Epithelial cell of proximal tubule (primary cell): Measurements from ENCODE around the gene PLB1. TPM values are rescaled to one million over a fixed set of nuclear protein-coding genes. Genes with fewer than 3 reads are reported as not detected.

Experiments used
- DNase-seq: peaks from one replicate; pipeline ENCODE4 v3.0.0-alpha.2; 2011; ENCODE audit warnings: low read depth
- H3K4me3 ChIP-seq: 2 replicates; pipeline ENCODE4 v1.5.1; 2011; ENCODE audit warnings: low read depth, mild to moderate bottlenecking, low read length
- CTCF ChIP-seq: conservative IDR thresholded peaks from 2 replicates; pipeline ENCODE4 v1.5.1; 2012; ENCODE audit warnings: low read depth, mild to moderate bottlenecking, low read length
- total RNA-seq: library from RNA; depleted of rRNA; stranded (reverse); fragments of >200 nt; gene quantifications from 2 replicates; pipeline ENCODE4 v1.2.3, GENCODE V29; 2015

Gene PLB1
- total RNA-seq, 1 donor from 2014 or later, result 2.1 TPM

GRCh38 chr2:28638102-28638501, 142.2 kb downstream of the PLB1 start:
- no peak overlapping the region for H3K4me3 ChIP-seq
- TF ChIP-seq CTCF, result no peak
- no peak for DNase-seq

- H3K4me3 ChIP-seq, result no peak overlapping the region
- TF ChIP-seq CTCF, result no peak
- no peak for DNase-seq
These were observed 143.3 kb downstream of the PLB1 start for GRCh38 chr2:28639092-28639691.

- no peak overlapping the region for H3K4me3 ChIP-seq
- DNase-seq, result peak; percentile 95
- TF ChIP-seq CTCF, result no peak
These were observed 144.0 kb downstream of the PLB1 start for GRCh38 chr2:28639836-28640235.

- H3K4me3 ChIP-seq, result no peak overlapping the region
- TF ChIP-seq CTCF, result no peak
- no peak for DNase-seq
These were observed 144.5 kb downstream of the PLB1 start for GRCh38 chr2:28640260-28640907.

- TF ChIP-seq CTCF, result no peak
- no peak for DNase-seq
These were observed 145.0 kb downstream of the PLB1 start for GRCh38 chr2:28640908-28641300.

GRCh38 chr2:28642796-28643195, 146.9 kb downstream of the PLB1 start:
- TF ChIP-seq CTCF, result no peak
- no peak for DNase-seq
- H3K4me3 ChIP-seq, result no peak overlapping the region

More at GRCh38 chr2:28640908-28641300, 145.0 kb downstream of the PLB1 start:
- no peak overlapping the region for H3K4me3 ChIP-seq

GRCh38 chr2:28643327-28643726, 147.5 kb downstream of the PLB1 start:
- no peak overlapping the region for H3K4me3 ChIP-seq
- DNase-seq, result no peak
- TF ChIP-seq CTCF, result no peak
